ENCODE results near the gene KRTAP5-11.
"Not testable (repeated sequence)": the region's sequence is repeated elsewhere in the genome, so short reads cannot be mapped to it uniquely, and the experiment has no call there.

DNA sequence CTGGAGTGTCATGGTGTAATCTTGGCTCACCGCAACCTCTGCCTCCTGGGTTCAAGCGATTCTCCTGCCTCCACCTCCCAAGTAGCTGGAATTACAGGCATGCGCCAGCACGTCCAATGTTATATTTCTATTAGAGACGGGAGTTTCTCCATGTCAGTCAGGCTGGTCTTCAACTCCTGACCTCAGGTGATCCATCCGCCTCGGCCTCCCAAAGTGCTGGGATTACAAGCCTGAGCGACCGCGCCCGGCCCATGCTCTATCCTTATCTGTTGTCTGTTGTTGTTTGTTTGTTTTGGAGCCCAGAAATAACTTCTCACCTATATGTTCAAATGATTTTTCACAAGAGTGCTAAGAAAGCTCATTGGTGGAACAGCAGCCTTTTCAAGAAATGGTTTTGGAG, 40.6 kb upstream of the KRTAP5-11 start:
- not testable (repeated sequence) for TF ChIP-seq ESRRA (IDR thresholded peaks at IDR 0.05; ENCODE audit: borderline replicate concordance, low read length); CTCF (IDR thresholded peaks at IDR 0.05); POLR2A (IDR thresholded peaks at IDR 0.05; ENCODE audit: low read length); MYC (IDR thresholded peaks at IDR 0.05; ENCODE audit: borderline replicate concordance, low read length); TP53 (CRISPR knock-in tag; IDR thresholded peaks at IDR 0.05); EP300 (IDR thresholded peaks at IDR 0.05); USF2 (IDR thresholded peaks at IDR 0.05); KDM5A (IDR thresholded peaks at IDR 0.05); NR3C1 (IDR thresholded peaks at IDR 0.05); POLR2AphosphoS2 (conservative IDR thresholded peaks at IDR 0.05; ENCODE audit: low read length)

Measured in A549 (cell line).